HG03159 (cell line): ENCODE data around the gene LSAMP.
"Not testable (repeated sequence)": the region's sequence is repeated elsewhere in the genome, so short reads cannot be mapped to it uniquely, and the experiment has no call there.

ENCODE experiments used
- ATAC-seq: cut with Tn5 transposase; IDR thresholded peaks from one replicate; pipeline ENCODE4 v1.9.1; 2021; ENCODE audit warnings: mild to moderate bottlenecking, moderate library complexity; ENCODE audit not compliant: unreplicated experiment

The LSAMP gene

GRCh38 chr3:115819785-115820384, 625.4 kb downstream of the LSAMP start:
- peak; percentile 98 for ATAC-seq

GRCh38 chr3:115814778-115815380, 630.4 kb downstream of the LSAMP start:
- ATAC-seq = no peak

GRCh38 chr3:115814006-115814405, 631.3 kb downstream of the LSAMP start:
- no peak for ATAC-seq

- ATAC-seq = no peak
These were observed 636.5 kb downstream of the LSAMP start for GRCh38 chr3:115808816-115809215.

- no peak for ATAC-seq
These were observed 637.0 kb downstream of the LSAMP start for GRCh38 chr3:115808244-115808643.

GRCh38 chr3:115806501-115806900, 638.8 kb downstream of the LSAMP start:
- ATAC-seq = no peak

- ATAC-seq = no peak
These were observed 639.8 kb downstream of the LSAMP start for GRCh38 chr3:115805520-115805919.

- ATAC-seq = no peak
These were observed 640.6 kb downstream of the LSAMP start for GRCh38 chr3:115804713-115805119.

- no peak for ATAC-seq
These were observed 641.1 kb downstream of the LSAMP start for GRCh38 chr3:115804200-115804599.

GRCh38 chr3:115803661-115804060, 641.6 kb downstream of the LSAMP start:
- ATAC-seq = no peak

- no peak for ATAC-seq
These were observed 644.7 kb downstream of the LSAMP start for GRCh38 chr3:115800489-115801075.

- ATAC-seq = not testable (repeated sequence)
These were observed 645.2 kb downstream of the LSAMP start for GRCh38 chr3:115800065-115800464.

- ATAC-seq = peak; percentile 83
These were observed 652.9 kb downstream of the LSAMP start for GRCh38 chr3:115792206-115792955.

- ATAC-seq = not testable (repeated sequence)
These were observed 653.8 kb downstream of the LSAMP start for GRCh38 chr3:115791271-115792153.

- no peak for ATAC-seq
These were observed 654.5 kb downstream of the LSAMP start for GRCh38 chr3:115790759-115791158.

- ATAC-seq = no peak
These were observed 655.8 kb downstream of the LSAMP start for GRCh38 chr3:115789481-115789880.

- ATAC-seq = no peak
These were observed 656.3 kb downstream of the LSAMP start for GRCh38 chr3:115788921-115789470.

- no peak for ATAC-seq
These were observed 657.5 kb downstream of the LSAMP start for GRCh38 chr3:115787818-115788217.

GRCh38 chr3:115785782-115786181, 659.5 kb downstream of the LSAMP start:
- ATAC-seq = no peak

GRCh38 chr3:115784739-115785536, 660.3 kb downstream of the LSAMP start:
- peak; percentile 1 for ATAC-seq
